ENCODE data around the gene KCNT2. TPM values are rescaled to one million over a fixed set of nuclear protein-coding genes. Genes with fewer than 3 reads are reported as not detected.
"Not testable (repeated sequence)": the region's sequence is repeated elsewhere in the genome, so short reads cannot be mapped to it uniquely, and the experiment has no call there.

KCNT2 gene
- total RNA-seq, result not detected

DNA sequence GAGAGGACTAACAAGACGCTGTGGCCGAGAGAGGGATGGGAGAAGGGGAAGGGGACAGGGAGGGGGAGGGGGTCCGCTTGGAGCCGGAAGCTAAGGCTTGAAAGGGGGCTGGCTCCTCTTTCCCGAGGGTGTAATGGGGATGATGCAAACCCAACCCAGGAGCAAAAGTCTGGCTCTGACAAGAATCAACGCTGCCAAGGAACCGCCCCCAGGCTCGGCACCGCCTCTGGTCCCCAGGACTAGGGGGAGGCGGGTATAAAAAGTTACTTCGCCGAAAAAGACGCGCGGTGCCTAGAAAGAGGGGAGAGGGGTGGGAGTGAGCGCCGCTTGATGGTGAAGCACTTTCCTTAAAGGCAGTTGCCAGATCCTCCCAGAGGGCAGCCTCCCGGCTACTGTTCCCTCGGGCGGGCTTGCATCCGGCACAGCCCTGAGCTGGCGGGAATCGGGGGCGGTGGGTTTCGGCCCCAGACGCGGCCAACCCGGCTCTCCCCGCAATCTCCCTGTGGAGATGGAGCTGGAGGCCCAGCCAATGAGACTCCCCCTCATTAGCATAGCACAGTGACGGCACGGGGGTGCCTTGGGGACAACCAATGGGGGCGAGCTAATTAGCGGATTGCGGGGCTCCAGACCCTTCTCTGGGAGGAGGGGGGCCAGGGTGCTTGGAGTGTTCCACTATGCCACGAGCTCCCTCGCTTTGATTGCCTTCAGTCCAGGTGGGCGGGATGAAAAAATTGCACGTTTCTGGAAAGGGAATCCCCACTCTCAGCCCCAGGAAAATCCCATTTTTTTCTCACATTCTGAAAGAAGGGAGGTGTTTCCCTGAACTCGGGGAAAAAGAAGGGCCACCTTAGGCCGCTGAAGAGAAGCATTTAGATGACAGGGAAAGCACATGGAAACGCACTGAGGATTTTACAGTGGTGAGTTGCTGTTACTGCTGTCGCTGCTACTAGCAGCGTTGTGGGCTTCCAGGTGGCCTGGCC, at the start of gene KCNT2:
Gene KCNT2 (minus strand): TSS at position 51 of the 980 bp plus-strand sequence. CDS start 131 bp downstream, outside the sequence.
- peak; percentile 26 for ATAC-seq (ENCODE audit: low read depth)
- Mint-ChIP-seq H3K9me3 (no peaks in the 10 kb centered on the region), H3K4me1 (peaks cover 2% of the 10 kb centered on the region), H3K27me3 (peaks cover 39% of the 10 kb centered on the region), H3K4me3 (peak within 1 kb of the TSS; percentile 20), H3K36me3 (no peaks in the 10 kb centered on the region), H3K27ac (no peak within 1 kb of the TSS)
- DNase-seq, result peak; percentile 26
- POLR2A ChIA-PET, result no interaction called here

DNA sequence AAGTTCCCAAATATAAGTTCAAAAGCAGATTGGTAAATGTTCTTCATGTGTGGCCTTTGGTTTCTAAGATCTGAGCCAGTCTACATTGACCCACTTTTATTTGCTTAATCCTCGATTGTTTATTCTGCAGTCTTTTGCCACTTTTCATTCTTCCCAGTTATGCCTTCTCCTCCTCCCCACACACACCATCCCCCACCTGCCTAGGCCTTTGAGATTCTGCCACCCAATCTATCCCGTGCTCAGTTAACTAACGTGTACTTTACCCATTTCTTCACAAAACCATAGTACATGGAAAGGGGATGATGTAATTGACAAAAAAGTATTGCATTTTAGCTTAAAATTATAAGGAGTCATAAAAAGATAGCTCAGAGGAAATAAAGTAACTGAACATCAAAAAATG, 47.3 kb upstream of the KCNT2 start:
- Mint-ChIP-seq H3K9me3 (no peaks in the 10 kb centered on the region), H3K27me3 (peaks cover 2% of the 10 kb centered on the region), H3K4me3 (no peak overlapping the region), H3K27ac (no peak overlapping the region), H3K4me1 (peaks cover 9% of the 10 kb centered on the region), H3K36me3 (no peaks in the 10 kb centered on the region)
- ATAC-seq (ENCODE audit: low read depth) (no peak), DNase-seq (no peak)
- POLR2A ChIA-PET, result no interaction called here

DNA sequence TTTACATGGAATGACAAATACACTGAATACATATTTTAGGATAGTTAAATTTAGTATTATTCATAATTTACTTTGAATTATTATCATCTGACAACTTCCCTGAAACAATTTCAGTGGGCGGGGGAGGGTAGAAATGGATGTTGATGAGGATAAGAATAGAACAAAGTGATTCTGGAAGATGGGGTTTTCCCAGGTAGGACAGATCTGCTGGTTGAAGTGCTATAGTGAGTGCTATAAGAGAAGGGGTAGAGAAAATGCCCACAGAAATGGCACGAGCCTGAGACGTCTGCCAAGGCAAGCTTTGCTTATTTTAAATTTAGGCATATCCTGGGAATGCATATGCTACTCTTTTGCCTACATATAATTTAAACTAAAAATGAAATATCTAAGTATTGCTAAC, 46.8 kb upstream of the KCNT2 start:
- peaks cover 9% of the 10 kb centered on the region for H3K4me1 Mint-ChIP-seq
- POLR2A ChIA-PET, result no interaction called here

DNA sequence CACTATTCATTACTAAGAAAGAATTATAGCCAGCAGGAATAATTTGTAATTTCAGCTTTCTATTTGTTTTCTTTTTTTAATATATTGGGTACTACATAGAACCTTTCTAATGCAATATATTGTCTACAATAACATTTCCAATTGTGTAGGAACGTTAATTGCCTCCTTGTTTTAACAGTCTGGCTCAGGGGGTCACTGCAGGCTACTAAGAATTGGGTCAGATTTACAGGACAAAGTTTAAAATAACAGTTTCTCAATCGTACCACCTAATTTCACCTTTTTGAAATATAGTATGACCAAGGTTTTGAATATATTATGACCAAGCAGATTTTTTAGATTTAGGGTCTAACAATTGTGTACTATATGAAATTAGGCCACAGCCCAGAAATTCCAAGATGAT, 46.0 kb upstream of the KCNT2 start:
- DNase-seq (no peak), ATAC-seq (ENCODE audit: low read depth) (no peak)
- no peaks in the 10 kb centered on the region for H3K9me3 Mint-ChIP-seq
- H3K4me3 Mint-ChIP-seq, result no peak overlapping the region
- no peak overlapping the region for H3K27ac Mint-ChIP-seq
- no peaks in the 10 kb centered on the region for H3K36me3 Mint-ChIP-seq
- peaks cover 2% of the 10 kb centered on the region for H3K27me3 Mint-ChIP-seq
- POLR2A ChIA-PET, result no interaction called here
- H3K4me1 Mint-ChIP-seq, result peaks cover 9% of the 10 kb centered on the region

More for the DNA sequence above, 46.8 kb upstream of the KCNT2 start:
- ATAC-seq (ENCODE audit: low read depth) (no peak), DNase-seq (no peak)
- no peak overlapping the region for H3K4me3 Mint-ChIP-seq
- peaks cover 2% of the 10 kb centered on the region for H3K27me3 Mint-ChIP-seq
- H3K36me3 Mint-ChIP-seq, result no peaks in the 10 kb centered on the region
- no peaks in the 10 kb centered on the region for H3K9me3 Mint-ChIP-seq
- H3K27ac Mint-ChIP-seq, result no peak overlapping the region

DNA sequence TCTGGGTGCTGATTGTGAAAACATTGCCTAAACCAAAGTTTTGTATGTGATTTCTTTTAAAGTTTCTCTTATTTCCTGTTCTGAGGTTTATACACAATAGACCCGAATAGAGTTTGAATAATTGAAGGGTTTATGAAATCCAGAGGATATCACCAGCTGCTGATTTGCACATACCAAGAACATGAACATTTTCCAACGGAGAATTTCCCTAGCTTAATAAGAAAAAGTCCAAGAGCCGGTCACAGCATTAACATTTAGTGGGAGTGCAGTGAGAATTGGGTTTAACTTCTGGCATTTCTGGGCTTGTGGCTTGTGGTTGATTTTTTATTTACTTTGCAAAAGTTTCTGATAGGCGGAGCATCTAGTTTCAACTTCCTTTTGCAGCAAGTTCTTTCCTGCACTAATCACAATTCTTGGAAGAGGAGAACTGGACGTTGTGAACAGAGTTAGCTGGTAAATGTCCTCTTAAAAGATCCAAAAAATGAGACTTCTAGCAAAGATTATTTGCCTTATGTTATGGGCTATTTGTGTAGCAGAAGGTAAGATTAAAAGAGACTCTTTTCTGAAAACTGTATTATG, 43.5 kb upstream of the KCNT2 start, which contains the start of gene CFH:
Gene CFH (plus strand): TSS at position 407 of the 579 bp plus-strand sequence. CDS start 75 bp downstream, at position 482.
- peak within 1 kb of the TSS; percentile 68 for H3K4me3 Mint-ChIP-seq
- no peaks in the 10 kb centered on the region for H3K9me3 Mint-ChIP-seq

DNA sequence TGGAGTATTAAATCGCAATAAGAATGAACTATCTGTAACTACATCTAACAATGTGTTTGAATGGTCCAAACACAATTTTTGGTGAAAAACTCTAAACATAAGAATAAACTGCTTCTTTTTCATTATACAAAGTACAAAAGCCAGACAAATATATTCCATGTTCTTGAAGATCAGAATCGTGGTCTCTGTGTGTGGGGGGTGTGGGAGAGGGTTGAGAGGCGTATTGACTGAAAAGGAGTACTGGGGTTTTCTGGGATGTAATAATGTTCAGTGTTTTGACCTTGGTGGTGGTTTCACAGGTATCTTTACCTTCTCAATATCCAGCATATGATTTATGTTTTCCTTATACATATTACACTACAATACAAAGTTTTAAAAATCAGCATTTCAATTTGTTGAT, 42.8 kb upstream of the KCNT2 start:
- DNase-seq (no peak), ATAC-seq (ENCODE audit: low read depth) (no peak)
- peaks cover 9% of the 10 kb centered on the region for H3K4me1 Mint-ChIP-seq
- peaks cover 2% of the 10 kb centered on the region for H3K27me3 Mint-ChIP-seq
- H3K36me3 Mint-ChIP-seq, result no peaks in the 10 kb centered on the region
- POLR2A ChIA-PET, result no interaction called here
- peak overlapping the region; percentile 68 for H3K4me3 Mint-ChIP-seq
- H3K9me3 Mint-ChIP-seq, result no peaks in the 10 kb centered on the region
- H3K27ac Mint-ChIP-seq, result no peak overlapping the region

More for the DNA sequence above, 43.5 kb upstream of the KCNT2 start, which contains the start of gene CFH:
- DNase-seq (no peak), ATAC-seq (ENCODE audit: low read depth) (peak; percentile 39)
- Mint-ChIP-seq H3K27me3 (peaks cover 2% of the 10 kb centered on the region), H3K27ac (peak within 1 kb of the TSS; percentile 12), H3K36me3 (no peaks in the 10 kb centered on the region), H3K4me1 (peaks cover 9% of the 10 kb centered on the region)
- POLR2A ChIA-PET, result no interaction called here

DNA sequence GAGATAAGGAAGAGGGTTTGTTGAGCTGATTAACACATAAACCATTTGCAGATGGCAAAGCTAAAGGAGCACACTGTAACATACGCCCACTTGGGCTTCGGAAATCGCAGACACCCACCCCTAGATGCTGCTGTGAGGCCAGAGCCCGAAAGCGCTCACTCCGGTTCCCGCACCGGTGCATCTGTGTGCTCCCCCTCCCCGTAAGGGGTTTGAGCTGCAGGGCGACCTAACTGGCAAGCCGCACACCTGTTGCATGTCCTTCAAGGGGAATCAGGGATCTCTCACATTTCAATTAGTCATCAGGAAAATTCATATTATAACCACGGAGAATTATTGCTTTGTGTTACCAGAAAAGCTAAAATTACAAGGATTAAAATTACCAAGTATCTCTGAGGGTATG, 42.2 kb upstream of the KCNT2 start:
- no peak overlapping the region for H3K4me3 Mint-ChIP-seq
- POLR2A ChIA-PET, result no interaction called here
- H3K9me3 Mint-ChIP-seq, result no peaks in the 10 kb centered on the region
- no peak overlapping the region for H3K27ac Mint-ChIP-seq
- H3K27me3 Mint-ChIP-seq, result peaks cover 5% of the 10 kb centered on the region
- peaks cover 9% of the 10 kb centered on the region for H3K4me1 Mint-ChIP-seq
- DNase-seq, result no peak
- H3K36me3 Mint-ChIP-seq, result no peaks in the 10 kb centered on the region
- ATAC-seq (ENCODE audit: low read depth), result no peak

DNA sequence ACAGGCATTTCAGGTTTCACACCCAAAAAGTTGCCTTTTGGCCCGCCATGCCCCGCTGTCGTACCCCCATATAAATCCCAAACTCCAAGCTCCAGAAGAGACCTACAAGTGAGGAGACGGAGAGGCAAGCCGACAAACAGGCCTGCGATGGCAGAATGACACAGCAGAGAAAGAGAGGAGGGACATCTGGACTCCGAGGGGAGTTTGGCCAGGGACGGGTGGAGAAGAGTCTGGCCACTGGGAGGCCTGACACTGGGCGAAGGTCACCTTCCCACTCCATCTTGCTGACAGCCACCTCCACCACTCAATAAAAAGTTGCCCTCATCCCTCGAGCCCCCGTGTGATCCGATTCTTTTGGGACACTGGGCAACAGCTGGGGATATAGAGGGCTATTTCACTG, 41.8 kb upstream of the KCNT2 start:
- ATAC-seq (ENCODE audit: low read depth), result no peak
- Mint-ChIP-seq H3K27ac (no peak overlapping the region), H3K27me3 (peaks cover 7% of the 10 kb centered on the region), H3K4me1 (peaks cover 9% of the 10 kb centered on the region), H3K36me3 (no peaks in the 10 kb centered on the region), H3K4me3 (no peak overlapping the region), H3K9me3 (no peaks in the 10 kb centered on the region)
- POLR2A ChIA-PET, result no interaction called here
- DNase-seq, result no peak

DNA sequence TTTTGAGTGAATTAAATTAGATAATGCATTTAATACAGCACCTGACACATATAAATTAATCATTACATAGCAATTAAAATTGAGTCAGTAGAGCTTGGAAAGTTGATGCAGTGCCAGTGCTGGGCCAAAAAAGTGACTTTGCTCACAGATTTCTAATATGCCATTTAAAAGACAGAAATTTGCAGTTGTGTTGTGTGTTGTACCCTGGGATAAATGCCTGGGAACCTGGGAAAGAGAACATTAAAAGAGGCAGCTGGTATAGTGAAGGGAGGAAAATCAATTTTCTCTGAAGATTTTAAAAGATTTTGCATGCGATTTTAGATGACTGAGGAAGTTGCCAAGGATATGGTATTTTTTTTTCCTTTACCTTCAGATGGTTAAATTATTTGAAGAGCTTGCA, 32.7 kb upstream of the KCNT2 start:
- ATAC-seq (ENCODE audit: low read depth), result no peak
- H3K4me1 Mint-ChIP-seq, result no peaks in the 10 kb centered on the region
- no peaks in the 10 kb centered on the region for H3K36me3 Mint-ChIP-seq
- no peak overlapping the region for H3K4me3 Mint-ChIP-seq
- no peak for DNase-seq
- no peaks in the 10 kb centered on the region for H3K9me3 Mint-ChIP-seq
- H3K27ac Mint-ChIP-seq, result no peak overlapping the region
- POLR2A ChIA-PET, result no interaction called here
- H3K27me3 Mint-ChIP-seq, result peaks cover 9% of the 10 kb centered on the region

DNA sequence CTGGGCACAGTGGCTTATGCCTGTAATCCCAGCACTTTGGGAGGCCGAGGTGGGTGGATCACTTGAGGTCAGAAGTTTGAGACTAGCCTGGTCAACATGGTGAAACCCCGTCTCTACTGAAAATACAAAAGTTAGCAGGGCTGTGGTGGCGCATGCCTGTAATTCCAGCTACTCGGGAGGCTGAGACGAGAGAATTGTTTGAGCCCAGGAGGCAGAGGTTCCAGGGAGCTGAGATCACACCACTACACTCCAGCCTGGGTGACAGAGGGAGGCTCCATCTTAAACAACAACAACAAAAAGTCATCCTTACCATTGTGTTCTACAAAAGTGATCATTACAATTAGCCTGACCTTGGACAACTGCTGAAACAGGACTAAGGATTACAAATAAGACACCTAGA, 31.1 kb upstream of the KCNT2 start:
- H3K36me3 Mint-ChIP-seq; ATAC-seq (ENCODE audit: low read depth); H3K4me1 Mint-ChIP-seq; POLR2A ChIA-PET; DNase-seq; H3K27me3 Mint-ChIP-seq; H3K4me3 Mint-ChIP-seq; H3K27ac Mint-ChIP-seq; H3K9me3 Mint-ChIP-seq: not testable (repeated sequence)

DNA sequence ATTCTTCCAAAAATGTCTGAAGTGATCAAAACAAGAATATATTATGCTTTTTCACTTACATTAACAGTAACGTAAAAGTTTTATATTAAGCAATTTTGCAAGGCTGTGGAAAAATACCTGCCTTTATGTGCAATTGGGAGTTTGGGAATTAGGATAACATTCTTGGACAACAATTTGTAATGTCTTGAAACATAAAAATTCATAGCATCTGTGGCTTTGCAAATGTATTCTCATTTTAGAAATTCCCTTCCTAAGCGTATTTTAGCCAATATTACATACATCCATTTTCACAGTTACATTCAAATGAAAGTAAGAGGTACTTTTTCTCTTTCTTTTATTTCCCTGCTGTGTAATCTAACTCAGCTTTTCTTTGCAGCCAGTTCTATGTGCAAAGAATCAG, 30.2 kb upstream of the KCNT2 start:
- Mint-ChIP-seq H3K4me1 (no peaks in the 10 kb centered on the region), H3K27me3 (peaks cover 2% of the 10 kb centered on the region), H3K4me3 (no peak overlapping the region), H3K27ac (no peak overlapping the region), H3K36me3 (no peaks in the 10 kb centered on the region), H3K9me3 (no peaks in the 10 kb centered on the region)
- no peak for DNase-seq
- POLR2A ChIA-PET, result interaction anchor here (0.8 kb wide), 1 partner anchor 12 kb away, joined by 4 read pairs; no protein-coding TSS in a partner anchor
- ATAC-seq (ENCODE audit: low read depth), result no peak

DNA sequence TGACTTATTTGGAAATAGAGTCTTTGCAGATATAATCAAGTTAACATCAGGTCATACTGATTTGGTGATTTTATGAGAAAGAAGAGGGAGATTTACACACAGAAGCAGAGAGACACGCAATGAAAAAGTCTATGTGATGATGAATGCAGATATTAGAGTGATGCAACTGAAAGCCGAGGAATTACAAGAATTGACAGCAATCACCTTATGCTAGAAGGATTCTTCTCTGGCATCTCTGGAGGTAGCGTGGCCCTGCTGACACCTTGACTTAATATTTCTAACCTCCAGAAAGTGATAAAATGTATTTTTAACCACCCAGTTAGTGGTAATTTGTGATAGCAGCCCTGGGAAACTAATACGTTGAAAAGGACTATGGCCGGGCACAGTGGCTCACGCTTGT, 29.4 kb upstream of the KCNT2 start:
- no peak for ATAC-seq (ENCODE audit: low read depth)
- Mint-ChIP-seq H3K9me3 (no peaks in the 10 kb centered on the region), H3K4me1 (no peaks in the 10 kb centered on the region), H3K36me3 (no peaks in the 10 kb centered on the region), H3K27me3 (peaks cover 2% of the 10 kb centered on the region), H3K4me3 (no peak overlapping the region), H3K27ac (no peak overlapping the region)
- POLR2A ChIA-PET, result no interaction called here
- no peak for DNase-seq

DNA sequence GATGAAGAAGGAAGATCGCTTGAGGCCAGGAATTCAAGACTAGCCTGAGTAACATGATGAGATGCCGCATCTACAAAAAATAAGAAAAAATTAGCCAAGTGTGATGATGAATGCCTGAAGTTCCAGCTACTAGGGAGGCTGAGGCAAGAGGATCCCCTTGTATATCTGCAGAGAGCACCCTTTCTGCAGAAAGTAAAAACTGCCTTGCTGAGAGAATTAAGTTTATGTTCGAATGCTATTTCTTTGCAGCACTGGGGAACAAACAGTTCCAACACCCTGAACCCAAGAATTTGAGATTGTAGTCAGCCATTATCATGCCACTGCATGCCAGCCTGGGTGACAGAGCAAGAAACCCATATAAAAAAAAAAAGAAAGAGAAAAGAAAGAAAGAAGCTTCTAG, 20.6 kb upstream of the KCNT2 start:
- Mint-ChIP-seq H3K27ac (no peak overlapping the region), H3K36me3 (no peaks in the 10 kb centered on the region), H3K27me3 (no peaks in the 10 kb centered on the region), H3K4me3 (no peak overlapping the region), H3K4me1 (no peaks in the 10 kb centered on the region), H3K9me3 (no peaks in the 10 kb centered on the region)
- POLR2A ChIA-PET, result no interaction called here
- no peak for ATAC-seq (ENCODE audit: low read depth)
- DNase-seq, result no peak

DNA sequence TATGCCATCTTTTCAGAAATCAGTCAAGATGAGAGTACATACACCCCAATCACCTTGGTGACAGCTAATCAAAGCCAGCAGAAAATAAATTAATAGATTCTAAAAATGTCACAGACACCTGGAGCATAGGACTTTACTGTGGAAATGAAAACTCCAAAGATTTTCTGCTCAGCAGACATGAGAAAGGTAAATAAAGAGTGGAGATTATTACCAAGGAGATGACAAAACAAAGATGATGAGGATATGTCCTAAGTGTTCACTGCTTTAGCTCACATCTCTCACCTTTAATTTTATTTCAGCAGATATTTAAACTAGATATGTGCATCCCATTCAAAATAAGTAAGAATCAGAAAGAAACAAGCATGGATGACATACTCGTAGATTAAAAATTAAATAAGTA, 14.8 kb upstream of the KCNT2 start:
- ATAC-seq (ENCODE audit: low read depth) (no peak), DNase-seq (no peak)
- Mint-ChIP-seq H3K27me3 (no peaks in the 10 kb centered on the region), H3K27ac (no peak overlapping the region), H3K4me3 (no peak overlapping the region), H3K9me3 (no peaks in the 10 kb centered on the region), H3K36me3 (no peaks in the 10 kb centered on the region), H3K4me1 (no peaks in the 10 kb centered on the region)
- POLR2A ChIA-PET, result no interaction called here
